GM12891 (cell line): ENCODE results near the gene HMOX1.

Source experiments
- PAX5 ChIP-seq: IDR thresholded peaks from 2 replicates; pipeline ENCODE4 v1.6.1; 2011; ENCODE audit warnings: low read length, moderate library complexity, mild to moderate bottlenecking; ENCODE audit not compliant: insufficient read depth, severe bottlenecking
- POLR2A ChIP-seq: IDR thresholded peaks from 2 replicates; pipeline ENCODE4 v1.6.1; 2011; ENCODE audit warnings: low read depth, low read length, control low read depth
- POLR2AphosphoS5 ChIP-seq: IDR thresholded peaks from 2 replicates; pipeline ENCODE4 v1.6.1; 2011; ENCODE audit warnings: low read depth, low read length, control low read depth

GRCh38 chr22:35353318-35353717 is 27.6 kb upstream of the HMOX1 start:
- TF ChIP-seq PAX5 (no peak), POLR2A (no peak), POLR2AphosphoS5 (no peak)
